Central memory CD8-positive, alpha-beta T cell (primary cell): ENCODE data around the gene SNU13.
"Not testable (repeated sequence)": the region's sequence is repeated elsewhere in the genome, so short reads cannot be mapped to it uniquely, and the experiment has no call there.

Source experiments
- ATAC-seq: fragments of 150-1000 bp; cut with Tn5 transposase; replicated peaks from 2 replicates; pipeline ENCODE4 v1.10.0; 2022; ENCODE audit warnings: mild to moderate bottlenecking, moderate FRiP score, moderate number of reproducible peaks; ENCODE audit not compliant: poor library complexity, severe bottlenecking; ENCODE audit errors: extremely low read depth
- DNase-seq, 2 donors: peaks; one replicate each; pipeline ENCODE4 v3.0.0; 2021; ENCODE audit warnings: low spot score in 2 of 2
- H3K27ac Mint-ChIP-seq: one replicate; pipeline ENCODE4 v1.8.0; 2022; ENCODE audit warnings: low read depth, mild to moderate bottlenecking, moderate library complexity, mixed read lengths
- H3K27me3 Mint-ChIP-seq: one replicate; pipeline ENCODE4 v1.8.0; 2022; ENCODE audit warnings: mixed read lengths
- H3K36me3 Mint-ChIP-seq: one replicate; pipeline ENCODE4 v1.8.0; 2022; ENCODE audit warnings: mild to moderate bottlenecking, moderate library complexity, mixed read lengths; ENCODE audit not compliant: insufficient read depth
- H3K4me1 Mint-ChIP-seq: one replicate; pipeline ENCODE4 v1.8.0; 2022; ENCODE audit warnings: mixed read lengths
- H3K4me3 Mint-ChIP-seq: one replicate; pipeline ENCODE4 v1.8.0; 2022; ENCODE audit warnings: mild to moderate bottlenecking, moderate library complexity, mixed read lengths
- H3K9me3 Mint-ChIP-seq: one replicate; pipeline ENCODE4 v1.8.0; 2022; ENCODE audit warnings: mixed read lengths

The SNU13 gene

DNA sequence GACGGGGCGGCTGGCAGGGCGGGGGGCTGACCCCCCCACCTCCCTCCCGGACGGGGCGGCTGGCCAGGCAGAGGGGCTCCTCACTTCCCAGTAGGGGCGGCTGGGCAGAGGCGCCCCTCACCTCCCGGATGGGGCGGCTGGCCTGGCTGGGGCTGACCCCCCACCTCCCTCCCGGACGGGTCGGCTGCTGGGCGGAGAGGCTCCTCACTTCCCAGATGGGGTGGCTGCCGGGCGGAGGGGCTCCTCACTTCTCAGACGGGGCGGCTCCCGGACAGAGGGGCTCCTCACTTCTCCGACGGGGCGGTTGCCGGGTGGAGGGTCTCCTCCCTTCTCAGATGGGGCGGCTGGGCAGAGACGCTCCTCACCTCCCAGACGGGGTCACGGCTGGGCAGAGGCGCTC is 57.6 kb downstream of the SNU13 start:
- not testable (repeated sequence) for H3K27me3 Mint-ChIP-seq, H3K4me3 Mint-ChIP-seq, DNase-seq, H3K27ac Mint-ChIP-seq, ATAC-seq, H3K9me3 Mint-ChIP-seq
- Mint-ChIP-seq H3K4me1 (peaks cover 30% of the 10 kb centered on the region), H3K36me3 (peaks cover 80% of the 10 kb centered on the region)

DNA sequence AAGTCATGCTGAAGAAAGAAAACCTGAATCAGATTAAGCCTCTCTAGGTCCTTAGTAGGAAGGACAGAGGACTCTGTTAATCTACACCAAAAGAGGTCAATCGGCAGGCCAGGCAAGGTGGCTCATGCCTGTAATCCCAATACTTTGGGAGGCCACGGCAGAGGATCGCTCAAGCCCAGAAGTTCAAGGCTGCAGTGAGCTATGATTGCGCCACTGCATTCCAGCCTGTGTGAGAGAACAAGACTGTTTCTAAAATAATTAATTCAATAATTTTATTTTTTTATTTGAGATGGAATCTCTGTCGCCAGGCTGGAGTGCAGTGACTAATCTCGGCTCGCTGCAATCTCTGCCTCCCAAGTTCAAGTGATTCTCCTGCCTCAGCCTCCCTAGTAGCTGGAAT is 63.1 kb downstream of the SNU13 start:
- H3K9me3 Mint-ChIP-seq = no peaks in the 10 kb centered on the region
- H3K27ac Mint-ChIP-seq = no peak overlapping the region
- peaks cover 35% of the 10 kb centered on the region for H3K4me1 Mint-ChIP-seq
- H3K27me3 Mint-ChIP-seq = no peaks in the 10 kb centered on the region
- H3K36me3 Mint-ChIP-seq = peaks cover 86% of the 10 kb centered on the region
- ATAC-seq (no peak), DNase-seq (no peak)
- H3K4me3 Mint-ChIP-seq = no peak overlapping the region
